Esophagus muscularis mucosa (tissue), 4 donors: Measurements from ENCODE around the gene B4GALNT1. TPM values are rescaled to one million over a fixed set of nuclear protein-coding genes. Genes with fewer than 3 reads are reported as not detected.
A peak's percentile ranks its signal among the peaks of the same experiment; 100 is the strongest.
"Not testable (repeated sequence)": the region's sequence is repeated elsewhere in the genome, so short reads cannot be mapped to it uniquely, and the experiment has no call there.

Source experiments
- DNase-seq: peaks from one replicate; pipeline ENCODE4 v3.0.0-alpha.2; 2017; ENCODE audit errors: extremely low spot score
- H3K27ac ChIP-seq, 4 donors: fragments of 200-600 bp; sonication (generic); replicated peaks in 1 of 4; 1 replicate in 3 of 4; 2 replicates in 1 of 4; pipeline ENCODE4 v1.5.1; 2016 to 2019; ENCODE audit warnings: mild to moderate bottlenecking in 1 of 4
- H3K27me3 ChIP-seq, 4 donors: fragments of 200-600 bp; sonication (generic); one replicate each; pipeline versions ENCODE4 v1.5.1 to v1.6.0; 2016 to 2019
- H3K36me3 ChIP-seq, 4 donors: fragments of 200-600 bp; sonication (generic); one replicate each; pipeline ENCODE4 v1.5.1; 2016 to 2019
- H3K4me1 ChIP-seq, 4 donors: fragments of 200-600 bp; sonication (generic); one replicate each; pipeline ENCODE4 v1.5.1; 2016 to 2019
- H3K4me3 ChIP-seq, 4 donors: fragments of 200-600 bp; sonication (generic); 1 replicate in 2 of 4; 2 replicates in 2 of 4; pipeline ENCODE4 v1.5.1; 2016 to 2019; ENCODE audit warnings: mild to moderate bottlenecking in 4 of 4, moderate library complexity in 1 of 4
- H3K9me3 ChIP-seq, 4 donors: fragments of 200-600 bp; sonication (generic); 1 replicate in 3 of 4; 2 replicates in 1 of 4; pipeline ENCODE4 v1.5.1; 2016 to 2019
- CTCF ChIP-seq, 3 experiments: fragments of 200-600 bp in 2 of 3; fragments of 450-650 bp in 1 of 3; sonication (generic) in 2 of 3; IDR thresholded peaks; one replicate each; pipeline ENCODE4 v1.5.1; 2017 to 2019; ENCODE audit warnings: antibody characterized with exemption in 3 of 3, mild to moderate bottlenecking in 2 of 3, moderate library complexity in 1 of 3
- EP300 ChIP-seq: sonication (generic); formaldehyde crosslinking; IDR thresholded peaks from one replicate; pipeline ENCODE4 v1.6.1; 2017; ENCODE audit warnings: antibody characterized with exemption
- POLR2A ChIP-seq: fragments of 450-650 bp; IDR thresholded peaks from one replicate; pipeline ENCODE4 v1.6.1; 2017; ENCODE audit warnings: antibody characterized with exemption, moderate library complexity, mild to moderate bottlenecking, low read depth
- POLR2AphosphoS5 ChIP-seq, 2 donors: sonication (generic); formaldehyde crosslinking; IDR thresholded peaks; one replicate each; pipeline ENCODE4 v1.6.1; 2017; ENCODE audit warnings: antibody characterized with exemption in 2 of 2
- WGBS: methylation state at CpG from one replicate; pipeline ENCODE4 v1.1.5; 2018; 5-methylcytosine and 5-hydroxymethylcytosine counted together
- intact Hi-C: fragments of 100-400 bp; cut with DNase I; formaldehyde crosslinking; loops from one replicate; pipeline ENCODE4 v1.15.1; 2023
- total RNA-seq, 4 donors: library from RNA; depleted of rRNA; stranded (reverse); fragments of >200 nt; gene quantifications; one replicate each; pipeline versions ENCODE4 v1.1.0 to v1.2.1, GENCODE V29; 2016

B4GALNT1 gene
- total RNA-seq, 4 donors from 2014 or later, result 2.8 to 10.9 (median 7.3) TPM

GRCh38 chr12:57619434-57620244, 13.4 kb downstream of the B4GALNT1 start:
- WGBS, result 51% methylated on average over 36 of the region's 46 CpGs
- no peak overlapping the region for H3K4me3 ChIP-seq
- intact Hi-C loops, result no loop called here

GRCh38 chr12:57618966-57619433, 14.0 kb downstream of the B4GALNT1 start:
- H3K27me3 ChIP-seq, result peaks cover 0 to 29% (median 4%) of the 10 kb centered on the region in 4 donors
- H3K27ac ChIP-seq, result no peak overlapping the region
- no peaks in the 10 kb centered on the region for H3K9me3 ChIP-seq
- H3K4me1 ChIP-seq, result peaks cover 32 to 61% (median 48%) of the 10 kb centered on the region in 4 donors
- intact Hi-C loops, result no loop called here
- DNase-seq, result no peak
- peaks cover 9 to 42% (median 22%) of the 10 kb centered on the region in 4 donors for H3K36me3 ChIP-seq
- 74% methylated on average over 16 of the region's 16 CpGs for WGBS
- TF ChIP-seq EP300 (no peak), POLR2AphosphoS5 (IDR thresholded peaks at IDR 0.05) (no peak), CTCF (IDR thresholded peaks at IDR 0.05) (no peak), POLR2A (no peak)
- H3K4me3 ChIP-seq, result no peak overlapping the region

More at GRCh38 chr12:57619434-57620244, 13.4 kb downstream of the B4GALNT1 start:
- TF ChIP-seq POLR2A (no peak), EP300 (no peak), POLR2AphosphoS5 (IDR thresholded peaks at IDR 0.05) (no peak), CTCF (IDR thresholded peaks at IDR 0.05) (no peak)
- no peaks in the 10 kb centered on the region for H3K9me3 ChIP-seq
- H3K4me1 ChIP-seq, result peaks cover 30 to 54% (median 42%) of the 10 kb centered on the region in 4 donors
- peaks cover 9 to 43% (median 20%) of the 10 kb centered on the region in 4 donors for H3K36me3 ChIP-seq
- no peak overlapping the region for H3K27ac ChIP-seq
- H3K27me3 ChIP-seq, result peaks cover 0 to 29% (median 4%) of the 10 kb centered on the region in 4 donors
- DNase-seq, result no peak

- intact Hi-C loops, DNase-seq, H3K9me3 ChIP-seq, H3K27ac ChIP-seq, H3K4me3 ChIP-seq: not testable (repeated sequence)
- Histone ChIP-seq H3K27me3 (peaks cover 0 to 29% (median 4%) of the 10 kb centered on the region in 4 donors), H3K4me1 (peaks cover 37 to 66% (median 54%) of the 10 kb centered on the region in 4 donors), H3K36me3 (peaks cover 9 to 48% (median 24%) of the 10 kb centered on the region in 4 donors)
- 98% methylated on average over 6 of the region's 6 CpGs for WGBS
These were observed 14.6 kb downstream of the B4GALNT1 start for GRCh38 chr12:57618431-57618830.

- H3K4me3 ChIP-seq, result no peak overlapping the region
- intact Hi-C loops, result no loop called here
- H3K36me3 ChIP-seq, result peaks cover 9 to 52% (median 24%) of the 10 kb centered on the region in 4 donors
- DNase-seq, result no peak
- H3K9me3 ChIP-seq, result no peaks in the 10 kb centered on the region
- 51% methylated on average over 8 of the region's 11 CpGs for WGBS
- peaks cover 0 to 29% (median 4%) of the 10 kb centered on the region in 4 donors for H3K27me3 ChIP-seq
- no peak for TF ChIP-seq POLR2AphosphoS5 (IDR thresholded peaks at IDR 0.05)
- no peak for TF ChIP-seq EP300
- TF ChIP-seq CTCF (IDR thresholded peaks at IDR 0.05), result no peak
- TF ChIP-seq POLR2A, result no peak
- no peak overlapping the region for H3K27ac ChIP-seq
- peaks cover 42 to 71% (median 59%) of the 10 kb centered on the region in 4 donors for H3K4me1 ChIP-seq
These were observed 15.1 kb downstream of the B4GALNT1 start for GRCh38 chr12:57617942-57618341.

GRCh38 chr12:57616383-57617101, 16.5 kb downstream of the B4GALNT1 start:
- TF ChIP-seq EP300 (no peak), POLR2AphosphoS5 (IDR thresholded peaks at IDR 0.05) (no peak), CTCF (IDR thresholded peaks at IDR 0.05) (no peak), POLR2A (no peak)
- H3K4me1 ChIP-seq, result peaks cover 47 to 78% (median 67%) of the 10 kb centered on the region in 4 donors

More at GRCh38 chr12:57616383-57617101, 16.5 kb downstream of the B4GALNT1 start:
- H3K36me3 ChIP-seq, result peaks cover 9 to 47% (median 24%) of the 10 kb centered on the region in 4 donors
- H3K27ac ChIP-seq, result peak overlapping the region in 2 of 4 donors; percentile 37 to 40
- intact Hi-C loops, result no loop called here
- H3K4me3 ChIP-seq, result no peak overlapping the region
- peaks cover 0 to 28% (median 3%) of the 10 kb centered on the region in 4 donors for H3K27me3 ChIP-seq
- no peaks in the 10 kb centered on the region for H3K9me3 ChIP-seq
- no peak for DNase-seq
- WGBS, result 66% methylated on average over 3 of the region's 3 CpGs
